ENCODE data around the gene ELMO3.
A peak's percentile ranks its signal among the peaks of the same experiment; 100 is the strongest.

The ELMO3 gene

DNA sequence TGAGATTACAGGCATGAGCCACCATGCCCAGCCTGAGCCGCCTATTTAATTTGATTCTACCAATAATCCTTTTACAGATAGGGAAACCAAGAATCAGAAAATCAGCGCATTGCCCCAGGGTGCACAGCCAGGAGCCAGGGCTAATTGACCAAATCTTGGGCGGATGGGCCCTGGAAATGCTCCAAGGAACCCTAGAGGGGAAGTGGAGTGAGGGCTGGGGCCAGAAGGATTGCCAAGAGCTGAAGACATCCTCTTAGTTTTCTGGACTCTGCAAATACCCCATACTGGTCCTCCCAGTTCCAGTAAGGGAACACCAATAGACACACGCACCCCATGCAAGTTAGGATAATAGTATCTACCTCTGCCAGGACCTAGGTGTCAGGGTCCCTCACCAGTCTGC is 44.5 kb downstream of the ELMO3 start:
- DNase-seq (ENCODE audit: low read depth) = no peak

DNA sequence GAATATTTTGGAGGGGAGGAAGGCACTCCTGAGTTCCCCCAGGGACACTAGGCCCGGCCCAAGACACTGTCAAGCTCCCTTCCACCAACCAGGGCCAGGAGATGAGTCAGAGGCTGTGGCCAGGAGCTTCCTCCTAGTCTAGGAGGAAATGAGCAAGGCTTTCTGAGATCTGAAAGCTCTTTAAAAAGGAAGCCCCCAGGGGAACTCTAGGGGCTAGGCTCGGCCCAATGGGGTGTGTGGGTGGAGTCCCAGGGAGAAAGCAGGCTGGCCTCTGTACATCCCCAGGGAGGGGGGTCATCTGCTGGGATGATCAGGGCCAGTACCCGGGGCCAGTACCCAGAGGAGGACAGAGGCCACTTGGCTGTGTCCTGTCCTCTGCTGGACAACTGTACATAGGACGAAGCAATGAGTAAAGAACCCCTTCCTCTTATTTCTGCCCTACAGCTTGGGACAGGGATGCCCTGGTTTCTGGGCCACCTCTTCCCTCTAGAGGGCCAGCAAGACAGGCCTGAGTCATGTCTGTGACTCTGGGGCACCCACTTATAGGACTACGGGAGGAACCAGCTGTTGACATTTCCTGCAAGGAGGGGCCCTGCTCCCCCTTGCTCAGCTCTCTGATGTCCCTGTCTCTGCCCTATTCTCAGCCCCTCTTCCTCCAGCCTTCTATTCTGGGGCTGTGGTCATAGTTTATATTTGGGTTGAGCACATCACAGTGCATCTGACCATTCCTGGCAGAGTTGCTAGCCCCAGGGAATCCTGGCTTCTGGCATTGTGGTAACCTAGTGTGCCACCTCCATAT is 45.7 kb downstream of the ELMO3 start:
- DNase-seq (ENCODE audit: low read depth) = peak; percentile 95

DNA sequence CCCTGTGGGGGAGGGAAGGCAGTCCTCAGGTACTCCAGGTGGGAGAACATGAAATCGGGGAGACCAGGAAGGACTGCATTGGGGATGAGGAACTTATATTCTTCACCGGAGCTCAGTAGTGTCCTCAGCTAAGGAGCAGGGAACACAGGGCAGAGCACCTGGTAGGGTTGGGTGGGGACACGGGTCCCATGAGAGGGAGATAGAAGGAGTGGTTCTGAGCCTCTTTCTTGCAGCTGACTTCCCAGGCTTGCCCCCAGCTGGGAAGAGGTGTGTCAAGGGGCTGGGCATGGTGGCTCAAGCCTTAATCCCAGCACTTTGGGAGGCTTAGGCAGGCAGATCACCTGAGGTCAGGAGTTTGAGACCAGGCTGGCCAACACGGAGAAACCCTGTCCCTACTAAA is 46.3 kb downstream of the ELMO3 start:
- DNase-seq (ENCODE audit: low read depth) = no peak

DNA sequence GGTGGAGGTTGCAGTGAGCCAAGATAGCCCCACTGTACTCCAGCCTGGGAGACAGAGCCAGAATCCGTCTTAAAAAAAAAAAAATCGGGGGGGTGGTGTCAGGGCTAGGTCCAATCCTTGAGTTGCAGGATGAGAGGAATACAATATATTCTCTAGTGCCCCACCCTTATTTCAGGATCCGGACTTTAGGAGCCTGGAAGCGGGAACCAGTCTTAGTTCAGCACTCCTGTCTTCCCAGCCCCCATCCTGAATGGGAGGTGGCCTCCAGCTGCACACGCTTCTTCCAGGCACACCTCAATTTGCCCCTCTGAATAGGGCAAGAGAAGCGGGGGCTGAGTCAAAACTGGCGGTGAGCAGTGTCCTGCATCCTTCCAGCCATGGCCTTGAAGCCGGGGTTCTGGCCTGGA is 46.7 kb downstream of the ELMO3 start:
- no peak for DNase-seq (ENCODE audit: low read depth)

DNA sequence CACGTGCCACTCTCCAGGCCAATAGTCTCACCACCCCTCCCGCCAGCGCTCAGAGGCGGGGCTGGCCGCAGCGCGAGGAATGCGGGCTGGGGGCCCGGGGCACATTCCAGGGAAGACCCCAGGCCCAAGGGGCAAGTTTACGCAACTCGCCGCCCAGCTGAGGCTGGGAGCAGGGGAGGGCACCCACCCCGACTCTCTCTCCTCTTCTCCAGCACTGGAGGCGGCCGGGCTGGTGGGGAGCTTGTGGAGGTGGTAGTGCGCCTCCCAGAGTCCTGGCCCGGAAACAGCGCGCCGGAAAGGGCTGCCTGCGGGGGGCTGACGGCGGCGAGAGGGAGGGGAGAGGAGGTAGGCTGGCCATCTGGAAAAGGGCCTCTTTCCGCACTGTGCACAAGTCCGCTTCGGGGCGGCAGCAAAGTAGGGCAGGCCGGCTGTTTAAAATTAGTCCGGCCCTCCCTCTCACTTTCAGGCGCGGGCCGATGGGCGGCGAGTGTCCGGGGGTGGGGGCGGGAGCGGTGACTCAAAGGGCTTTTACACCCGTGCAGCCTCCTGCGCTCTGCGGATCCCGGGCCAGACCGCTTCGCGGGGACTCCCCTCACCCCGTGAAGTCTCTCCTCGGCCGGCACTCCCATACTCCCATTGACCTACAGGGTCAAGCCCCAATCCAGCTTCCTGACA is 47.3 kb downstream of the ELMO3 start:
- DNase-seq (ENCODE audit: low read depth) = peak; percentile 74

DNA sequence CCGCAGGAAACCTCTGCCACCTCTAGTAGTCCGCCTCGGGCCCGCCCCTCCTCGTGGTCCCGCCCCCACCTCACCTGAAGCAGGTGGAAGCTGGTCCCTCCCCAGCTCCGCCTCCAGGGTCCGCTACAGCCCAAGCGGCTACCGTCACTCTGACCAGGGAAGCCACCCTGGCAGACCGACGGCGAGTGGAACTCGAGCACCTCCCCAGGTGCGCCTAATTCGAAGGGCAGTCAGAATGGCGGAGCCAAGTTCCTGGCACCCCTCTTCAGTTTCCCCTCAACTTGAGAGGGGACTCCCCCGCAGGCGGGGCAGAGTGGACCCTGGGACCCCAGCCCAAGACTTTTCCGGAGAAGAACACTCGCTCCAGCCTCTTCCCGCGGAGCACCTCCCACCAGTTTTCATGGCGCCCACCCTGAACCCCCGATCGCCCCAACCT is 47.8 kb downstream of the ELMO3 start:
- no peak for DNase-seq (ENCODE audit: low read depth)

DNA sequence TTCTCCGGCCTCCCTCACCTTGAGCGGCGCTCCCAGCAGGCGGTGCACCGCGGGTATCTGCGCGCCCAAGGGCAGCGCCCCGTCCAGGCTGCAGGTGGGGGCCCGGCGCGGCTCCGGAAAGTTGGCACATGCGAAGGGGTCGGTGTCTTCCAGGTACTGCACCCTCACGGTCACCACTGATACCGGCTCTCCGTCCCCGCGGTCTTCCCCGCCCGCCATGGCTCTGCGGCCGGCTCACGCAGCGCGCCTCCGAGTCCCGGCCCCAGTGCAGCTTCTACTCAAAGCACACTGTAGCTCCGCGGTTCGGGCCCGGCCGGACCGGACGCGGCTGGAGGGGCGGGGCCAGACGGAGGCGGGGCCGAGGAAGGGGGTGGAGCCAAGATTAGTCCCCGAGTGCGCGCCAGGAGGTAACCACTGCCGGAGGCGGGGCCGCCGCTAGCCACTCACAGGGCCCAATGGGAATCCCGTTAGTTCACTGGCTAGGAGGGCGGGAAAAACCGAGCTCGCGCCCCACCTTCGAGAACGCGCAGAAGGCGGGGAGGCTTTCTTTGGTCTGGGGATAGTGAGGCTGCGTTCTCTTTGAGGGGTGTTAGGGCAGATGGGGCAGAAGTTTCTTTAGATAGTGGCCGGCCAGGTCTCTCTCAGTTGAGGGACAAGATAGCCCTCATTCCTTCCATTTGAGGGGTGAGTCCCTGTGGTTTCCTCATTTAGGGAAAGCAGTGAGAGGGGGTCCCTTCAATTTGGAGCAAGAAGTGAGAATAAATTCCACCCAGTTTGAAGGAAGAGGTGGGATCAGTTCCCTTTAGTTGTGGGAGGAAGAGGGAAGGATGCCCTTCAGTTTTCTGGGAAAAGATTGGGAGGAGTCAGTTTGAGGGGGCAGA is 48.5 kb downstream of the ELMO3 start, which contains the start of gene FHOD1:
FHOD1 (minus strand) TSS at position 290 of the 881 bp plus-strand sequence; CDS start at position 219, 71 bp downstream.
- peak; percentile 93 for DNase-seq (ENCODE audit: low read depth)

DNA sequence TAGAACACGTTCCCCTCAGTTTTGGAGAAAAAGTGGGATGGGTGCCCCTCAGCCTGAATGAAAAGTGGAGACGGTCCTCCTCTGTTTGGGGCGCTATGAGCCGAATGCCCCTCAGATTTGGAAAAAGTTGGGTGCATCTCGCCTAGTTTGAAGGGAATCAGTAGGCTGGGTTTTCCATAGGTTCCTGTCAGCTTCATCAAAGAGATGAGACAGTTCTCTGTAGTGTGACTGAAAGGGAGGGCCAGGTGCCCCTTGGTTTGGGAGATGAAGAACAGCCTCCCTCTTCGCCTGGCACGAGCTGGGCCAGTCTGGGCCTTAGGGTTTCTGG is 49.1 kb downstream of the ELMO3 start:
- DNase-seq (ENCODE audit: low read depth) = no peak

DNA sequence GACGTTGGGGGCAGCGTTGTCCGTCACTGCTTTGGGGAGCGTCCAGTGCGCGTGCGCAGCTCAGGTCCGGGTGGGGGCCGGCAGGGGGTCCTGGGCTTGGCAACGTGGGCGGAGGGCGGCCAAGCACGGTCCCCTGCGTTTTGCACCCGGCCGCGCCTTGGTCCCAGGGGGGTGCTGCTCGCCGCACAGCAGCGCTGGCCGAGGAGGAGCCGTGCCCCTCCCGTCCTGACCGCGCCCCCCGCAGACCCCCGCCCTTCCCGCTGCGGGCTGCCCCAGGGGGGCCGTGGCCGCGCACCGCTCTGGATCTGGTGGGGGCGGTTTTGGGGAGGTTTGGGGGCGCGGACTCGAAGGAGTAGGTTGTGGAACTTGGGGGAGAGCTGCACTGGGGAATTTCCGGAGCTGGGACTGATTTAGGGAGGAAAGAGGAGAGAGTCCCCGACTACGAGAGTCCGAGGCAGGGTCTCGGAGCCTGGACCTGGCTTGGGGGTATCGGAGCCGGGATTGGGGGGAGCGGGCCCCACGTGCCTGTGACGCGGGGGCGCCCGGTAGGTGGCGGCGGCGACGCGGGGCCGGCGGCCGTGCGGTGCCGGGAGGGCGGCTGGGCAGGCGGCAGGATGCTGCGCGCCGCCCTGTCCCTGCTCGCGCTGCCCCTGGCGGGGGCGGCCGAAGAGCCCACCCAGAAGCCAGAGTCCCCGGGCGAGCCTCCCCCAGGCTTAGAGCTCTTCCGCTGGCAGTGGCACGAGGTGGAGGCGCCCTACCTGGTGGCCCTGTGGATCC is 49.7 kb downstream of the ELMO3 start, which contains the start of gene SLC9A5:
SLC9A5 (plus strand) TSS at position 579 of the 777 bp plus-strand sequence; CDS start at position 615, 36 bp downstream.
- DNase-seq (ENCODE audit: low read depth) = no peak

DNA sequence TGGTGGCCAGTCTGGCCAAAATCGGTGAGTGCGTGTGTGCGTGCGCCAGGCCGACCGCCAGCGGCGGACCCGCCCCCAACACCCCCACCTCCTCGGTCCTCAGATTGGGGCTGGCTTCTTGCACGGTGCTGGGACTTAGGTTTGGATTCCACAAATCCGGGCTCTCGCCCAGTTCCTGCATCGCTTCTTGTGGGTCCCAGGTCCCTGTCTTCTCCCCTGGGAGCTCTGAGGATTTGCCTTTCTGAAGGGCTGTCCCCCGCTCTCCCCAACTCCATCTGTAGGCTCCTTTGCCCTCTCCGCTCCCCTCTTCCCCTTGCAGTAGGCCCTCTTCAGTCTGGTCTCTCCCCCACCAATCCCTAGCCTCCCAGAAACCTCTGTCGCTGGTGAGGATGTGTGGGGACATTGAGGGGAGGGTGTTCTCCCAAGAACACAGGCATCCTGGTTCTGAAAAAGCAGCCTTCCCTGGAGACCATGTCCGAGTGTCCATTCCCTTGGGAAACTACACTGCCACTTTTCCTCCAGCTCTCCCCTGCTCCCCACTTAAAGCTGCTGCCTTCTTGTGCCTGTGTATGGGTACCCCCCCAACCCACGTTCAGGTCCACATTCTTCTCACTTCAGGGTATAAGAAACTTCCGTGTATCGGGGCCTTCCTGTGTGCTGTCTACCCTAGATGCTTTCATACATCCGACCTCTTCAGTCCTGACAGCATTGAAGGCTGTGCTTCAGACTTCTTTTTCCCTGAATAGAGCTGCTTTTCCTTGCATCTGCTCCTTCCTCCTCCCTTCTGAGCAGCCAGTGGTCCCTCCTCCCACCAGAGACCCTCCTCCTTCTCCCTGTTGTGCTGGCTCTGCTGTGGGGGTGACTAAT is 50.5 kb downstream of the ELMO3 start:
- DNase-seq (ENCODE audit: low read depth) = no peak

DNA sequence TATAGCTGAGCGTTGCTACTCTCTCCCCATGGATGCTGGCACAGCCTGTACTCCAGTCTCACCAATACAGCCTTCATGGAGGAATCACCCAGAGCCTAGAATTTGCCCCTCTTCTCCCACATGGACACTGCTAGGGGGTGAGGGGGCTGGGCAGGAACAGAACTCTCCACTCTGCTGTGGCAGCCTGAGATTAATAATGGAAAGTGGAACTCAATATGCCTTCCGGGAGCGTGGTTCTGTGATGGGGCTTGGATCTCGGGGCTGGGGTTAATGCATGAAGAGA is 51.1 kb downstream of the ELMO3 start:
- no peak for DNase-seq (ENCODE audit: low read depth)

DNA sequence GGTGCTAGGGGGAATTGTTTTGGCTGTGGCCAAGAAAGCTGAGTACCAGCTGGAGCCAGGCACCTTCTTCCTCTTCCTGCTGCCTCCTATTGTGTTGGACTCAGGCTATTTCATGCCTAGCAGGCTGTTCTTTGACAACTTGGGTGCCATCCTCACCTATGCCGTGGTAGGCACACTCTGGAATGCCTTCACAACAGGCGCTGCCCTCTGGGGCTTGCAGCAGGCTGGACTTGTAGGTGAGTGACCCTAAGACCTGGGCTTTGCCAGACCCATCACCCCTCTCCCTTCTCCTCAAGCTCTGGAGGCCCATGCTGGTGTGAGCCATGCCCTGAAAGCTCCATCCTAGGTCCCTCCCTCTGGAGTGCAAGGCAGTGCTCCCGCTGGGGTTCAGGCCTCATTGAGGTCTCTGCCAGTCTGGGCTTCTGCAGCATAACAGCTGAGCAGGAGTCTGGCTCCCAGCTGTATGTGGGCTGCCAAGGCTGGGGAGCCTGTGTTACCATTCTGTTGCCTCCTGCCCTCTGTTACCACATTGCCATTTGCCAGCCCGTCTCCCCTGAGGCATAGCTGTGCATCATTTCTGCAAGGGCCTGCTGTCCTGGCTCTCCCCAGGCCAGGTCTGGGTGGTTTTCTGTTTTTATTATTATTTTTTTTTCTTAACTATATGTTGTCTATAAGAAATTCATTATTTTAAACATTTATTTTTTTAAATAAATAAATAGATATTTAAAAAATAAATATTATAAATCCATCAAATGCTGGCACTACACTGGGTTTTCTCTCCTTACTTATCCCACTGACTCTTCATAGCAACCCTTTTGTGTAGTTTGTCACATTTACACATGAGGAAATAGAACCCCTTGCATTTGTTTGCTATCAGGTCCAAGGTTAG is 53.9 kb downstream of the ELMO3 start:
- DNase-seq (ENCODE audit: low read depth) = no peak
